Stimulated activated naive CD4-positive, alpha-beta T cell treated with Interleukin-2 at 50 U/mL for 16 hours (primary cell): ENCODE measurements around the gene GALNT16.

Experiments used
- DNase-seq: peaks from one replicate; lab custom pipeline; 2025; lab: John Stamatoyannopoulos, UW

Gene GALNT16

GRCh38 chr14:69339426-69339825 is 79.5 kb downstream of the GALNT16 start:
- DNase-seq = no peak

- no peak for DNase-seq
Observed at GRCh38 chr14:69342928-69343525, 83.1 kb downstream of the GALNT16 start.

GRCh38 chr14:69344171-69344570 is 84.2 kb downstream of the GALNT16 start:
- no peak for DNase-seq

- no peak for DNase-seq
Observed at GRCh38 chr14:69345402-69345801, 85.4 kb downstream of the GALNT16 start.

GRCh38 chr14:69346710-69347109 is 86.8 kb downstream of the GALNT16 start:
- no peak for DNase-seq

GRCh38 chr14:69349091-69349777 is 89.3 kb downstream of the GALNT16 start:
- no peak for DNase-seq

- no peak for DNase-seq
Observed at GRCh38 chr14:69350892-69351291, 90.9 kb downstream of the GALNT16 start.

- DNase-seq = no peak
Observed at GRCh38 chr14:69351385-69351784, 91.4 kb downstream of the GALNT16 start.

GRCh38 chr14:69351911-69352310 is 92.0 kb downstream of the GALNT16 start:
- DNase-seq = no peak

- no peak for DNase-seq
Observed at GRCh38 chr14:69353168-69353567, 93.2 kb downstream of the GALNT16 start.

GRCh38 chr14:69354383-69355153 is 94.6 kb downstream of the GALNT16 start:
- peak; percentile 64 for DNase-seq

- DNase-seq = no peak
Observed at GRCh38 chr14:69355154-69355597, 95.2 kb downstream of the GALNT16 start.

GRCh38 chr14:69355607-69356281 is 95.8 kb downstream of the GALNT16 start:
- DNase-seq = no peak

GRCh38 chr14:69356903-69357543 is 97.1 kb downstream of the GALNT16 start:
- no peak for DNase-seq

GRCh38 chr14:69357544-69358200 is 97.7 kb downstream of the GALNT16 start:
- DNase-seq = no peak

GRCh38 chr14:69358233-69358963 is 98.4 kb downstream of the GALNT16 start:
- DNase-seq = peak; percentile 29

- DNase-seq = no peak
Observed at GRCh38 chr14:69358966-69359365, 99.0 kb downstream of the GALNT16 start.

- no peak for DNase-seq
Observed at GRCh38 chr14:69360438-69361108, 100.6 kb downstream of the GALNT16 start.

- no peak for DNase-seq
Observed at GRCh38 chr14:69363055-69363454, 103.1 kb downstream of the GALNT16 start.

- no peak for DNase-seq
Observed at GRCh38 chr14:69363964-69364363, 104.0 kb downstream of the GALNT16 start.
